GM10248 (cell line): ENCODE measurements around the gene RAD51B.
"Not testable (repeated sequence)": the region's sequence is repeated elsewhere in the genome, so short reads cannot be mapped to it uniquely, and the experiment has no call there.

Experiments
- CTCF ChIA-PET: fragments of 300-600 bp; sonication (Branson Sonifier 250); formaldehyde crosslinking; extraction: SDS; loops from one replicate; lab custom pipeline; 2021; ENCODE audit warnings: antibody characterized with exemption; lab: Yijun Ruan, JAX
- POLR2A ChIA-PET: fragments of 350-650 bp; sonication (Branson Sonifier 250); formaldehyde crosslinking; extraction: SDS; loops from one replicate; lab custom pipeline; 2020; ENCODE audit warnings: antibody characterized with exemption; lab: Yijun Ruan, JAX
- DNase-seq: peaks from one replicate; pipeline ENCODE4 v3.0.0; 2012; ENCODE audit errors: extremely low spot score
- TF ChIP-seq, protein P1 (sequence below): IDR thresholded peaks from 2 replicates; pipeline ENCODE4 v1.5.1; 2012; ENCODE audit warnings: mild to moderate bottlenecking, low read depth; ENCODE audit errors: extremely low read depth, missing control alignments, control extremely low read depth

Gene RAD51B

DNA sequence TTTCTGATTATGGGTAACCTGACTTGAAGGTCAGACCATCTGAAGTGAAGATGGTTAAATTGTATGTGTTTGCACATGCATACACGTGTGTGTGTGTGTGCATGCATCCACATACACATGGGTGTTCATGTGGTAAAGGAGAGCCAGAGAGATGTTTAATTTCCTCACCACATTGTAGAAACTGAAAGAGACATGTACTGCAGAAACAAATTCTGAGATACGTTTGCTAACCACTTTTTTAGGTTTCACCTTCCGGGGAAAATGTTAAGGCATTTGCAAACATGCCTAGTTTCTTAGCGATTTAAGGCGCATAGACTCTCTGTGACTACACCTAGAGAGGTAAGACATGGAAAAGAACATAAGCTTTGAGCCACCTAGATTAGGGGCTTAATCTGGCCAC is 362.9 kb downstream of the RAD51B start:
- CTCF ChIA-PET = interaction anchor here (0.6 kb wide), 1 partner anchor 10 kb away, joined by 3 read pairs; no protein-coding TSS in a partner anchor
- peak; percentile 46 for DNase-seq
- POLR2A ChIA-PET = no interaction called here
- TF ChIP-seq, protein P1, sequence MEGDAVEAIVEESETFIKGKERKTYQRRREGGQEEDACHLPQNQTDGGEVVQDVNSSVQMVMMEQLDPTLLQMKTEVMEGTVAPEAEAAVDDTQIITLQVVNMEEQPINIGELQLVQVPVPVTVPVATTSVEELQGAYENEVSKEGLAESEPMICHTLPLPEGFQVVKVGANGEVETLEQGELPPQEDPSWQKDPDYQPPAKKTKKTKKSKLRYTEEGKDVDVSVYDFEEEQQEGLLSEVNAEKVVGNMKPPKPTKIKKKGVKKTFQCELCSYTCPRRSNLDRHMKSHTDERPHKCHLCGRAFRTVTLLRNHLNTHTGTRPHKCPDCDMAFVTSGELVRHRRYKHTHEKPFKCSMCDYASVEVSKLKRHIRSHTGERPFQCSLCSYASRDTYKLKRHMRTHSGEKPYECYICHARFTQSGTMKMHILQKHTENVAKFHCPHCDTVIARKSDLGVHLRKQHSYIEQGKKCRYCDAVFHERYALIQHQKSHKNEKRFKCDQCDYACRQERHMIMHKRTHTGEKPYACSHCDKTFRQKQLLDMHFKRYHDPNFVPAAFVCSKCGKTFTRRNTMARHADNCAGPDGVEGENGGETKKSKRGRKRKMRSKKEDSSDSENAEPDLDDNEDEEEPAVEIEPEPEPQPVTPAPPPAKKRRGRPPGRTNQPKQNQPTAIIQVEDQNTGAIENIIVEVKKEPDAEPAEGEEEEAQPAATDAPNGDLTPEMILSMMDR = no peak

DNA sequence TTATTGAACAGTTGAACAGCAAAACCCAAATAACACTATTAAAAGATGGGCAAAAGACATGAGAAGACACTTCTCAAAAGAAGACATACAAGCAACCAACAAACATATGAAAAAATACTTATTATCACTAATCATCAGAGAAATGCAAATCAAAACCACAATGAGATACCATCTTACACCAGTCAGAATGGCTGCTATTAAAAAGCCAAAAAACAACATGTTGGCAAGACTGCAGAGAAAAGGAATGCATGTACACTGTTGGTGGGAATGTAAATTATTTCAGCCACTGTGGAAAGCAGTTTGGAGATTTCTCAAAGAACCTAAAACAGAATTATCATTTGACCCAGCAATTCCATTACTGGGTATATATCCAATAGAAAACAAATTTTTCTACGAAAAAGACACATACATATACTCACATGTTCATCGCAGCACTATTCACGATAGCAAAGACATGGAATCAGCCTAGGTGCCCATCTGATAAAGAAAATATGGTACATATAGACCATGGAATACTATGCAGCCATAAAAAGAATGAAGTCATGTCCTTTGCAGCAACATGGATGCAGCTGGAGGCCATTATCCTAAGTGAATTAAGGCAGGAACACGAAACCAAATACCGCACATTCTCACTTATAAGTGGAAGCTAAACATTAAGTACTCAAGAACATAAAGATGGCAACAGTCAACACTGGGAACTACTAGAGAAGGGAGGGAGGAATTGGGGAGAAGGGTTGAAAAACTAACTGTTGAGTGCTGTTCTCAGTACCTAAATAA is 367.1 kb downstream of the RAD51B start:
- CTCF ChIA-PET, DNase-seq, POLR2A ChIA-PET: not testable (repeated sequence)

DNA sequence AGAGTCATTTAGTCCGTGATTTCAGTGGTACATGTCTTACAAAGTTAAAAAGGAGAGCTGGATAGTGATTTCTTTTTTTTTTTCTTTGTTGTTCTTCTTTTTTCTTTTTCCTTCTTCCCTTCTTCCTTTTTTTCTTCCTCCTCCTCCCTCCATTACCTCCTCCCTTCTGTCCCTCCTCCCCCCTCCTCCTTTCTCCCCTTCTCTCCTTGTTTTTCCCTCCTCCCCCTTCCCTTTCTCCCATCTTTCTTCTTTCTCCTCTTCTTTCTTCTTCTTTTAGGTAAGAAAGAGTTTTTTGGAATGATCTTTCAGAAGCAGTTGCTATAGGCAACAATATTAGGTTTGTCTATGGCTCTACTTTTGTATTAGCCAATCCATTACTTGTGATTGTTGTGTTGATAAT is 368.6 kb downstream of the RAD51B start:
- POLR2A ChIA-PET = no interaction called here
- CTCF ChIA-PET = no interaction called here
- TF ChIP-seq, protein P1 = no peak
- DNase-seq = no peak

DNA sequence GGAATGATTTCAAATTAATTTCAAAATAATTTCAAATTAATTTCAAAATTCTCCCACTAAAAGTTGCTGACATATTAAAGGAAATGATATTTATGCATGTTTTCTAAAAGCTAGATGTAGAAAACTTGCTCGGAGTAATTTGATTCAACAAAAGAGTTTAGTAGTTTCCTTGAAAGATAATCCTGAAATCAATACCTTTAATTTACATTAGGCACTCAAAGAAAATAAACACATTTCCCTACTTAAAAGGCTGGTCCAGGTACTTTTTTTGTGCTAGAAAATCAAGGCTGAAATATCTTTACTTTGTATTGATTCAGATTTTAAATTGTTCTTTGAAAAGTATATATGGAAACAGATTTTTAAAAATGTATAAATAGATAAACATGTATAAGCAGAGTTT is 370.5 kb downstream of the RAD51B start:
- POLR2A ChIA-PET = no interaction called here
- CTCF ChIA-PET = interaction anchor here (1.0 kb wide), 1 partner anchor 12 kb away, joined by 3 read pairs; no protein-coding TSS in a partner anchor
- DNase-seq = no peak
- TF ChIP-seq, protein P1 = no peak

DNA sequence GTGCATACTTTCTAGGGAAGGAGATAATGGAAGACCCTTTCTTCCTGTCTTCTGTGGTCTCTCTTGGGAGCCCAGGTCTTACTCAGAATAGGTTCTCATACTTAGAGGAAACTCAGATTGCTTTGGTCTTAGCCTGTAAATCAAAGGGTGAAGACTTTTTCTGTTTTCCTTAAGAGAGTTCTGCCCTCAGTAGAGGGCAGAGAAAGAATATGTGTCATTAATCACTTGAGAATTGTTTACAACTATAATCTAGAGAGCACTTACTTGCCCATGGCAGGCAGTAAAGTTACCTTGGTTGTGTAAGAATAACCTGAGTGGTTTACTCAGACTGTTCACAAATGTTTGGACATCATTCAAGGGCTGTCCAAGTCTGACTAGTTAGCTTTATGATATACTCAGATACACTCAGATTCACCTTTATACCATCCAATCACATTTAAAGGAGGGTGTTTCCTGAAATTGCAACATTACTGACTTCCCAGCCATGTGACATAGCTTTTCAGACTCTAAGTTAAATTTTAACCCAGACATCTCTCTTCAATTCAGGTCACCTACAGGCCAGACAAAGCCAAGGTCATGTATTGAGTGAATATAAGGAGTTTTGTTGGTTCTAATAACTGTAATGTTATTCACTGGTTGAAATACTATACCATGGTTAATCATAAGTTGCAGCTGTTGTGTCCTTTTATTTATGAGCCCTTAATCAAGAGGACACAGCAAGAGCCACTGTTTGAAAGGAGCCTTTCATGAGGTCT is 372.2 kb downstream of the RAD51B start:
- no peak for DNase-seq
- CTCF ChIA-PET = interaction anchor here (1.4 kb wide), 2 partner anchors 9 to 12 kb away, joined by 3 to 4 read pairs; no protein-coding TSS in a partner anchor
- POLR2A ChIA-PET = no interaction called here

DNA sequence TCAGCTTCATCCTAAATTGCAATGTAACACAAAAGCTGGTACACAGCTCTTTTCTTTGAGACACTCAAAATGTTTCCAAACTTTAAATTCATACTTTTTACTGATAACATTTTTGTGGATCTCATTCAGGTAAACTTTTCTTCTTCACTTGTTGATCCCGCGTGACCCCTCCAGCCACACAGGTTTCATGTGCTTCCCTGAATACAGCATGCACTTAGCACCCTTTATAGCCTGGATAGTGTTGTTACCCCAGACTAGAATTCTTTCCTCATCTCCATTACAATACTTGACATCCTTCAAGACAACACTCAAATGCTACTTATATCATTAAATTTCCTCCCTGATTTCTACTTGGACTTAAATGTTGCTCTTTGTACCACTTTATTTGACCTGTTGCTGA is 373.4 kb downstream of the RAD51B start:
- POLR2A ChIA-PET = no interaction called here
- no peak for DNase-seq
- CTCF ChIA-PET = interaction anchor here (1.4 kb wide), 1 partner anchor 10 kb away, joined by 3 read pairs; no protein-coding TSS in a partner anchor

More for the DNA sequence above, 372.2 kb downstream of the RAD51B start:
- TF ChIP-seq, protein P1 = no peak

More for the DNA sequence above, 373.4 kb downstream of the RAD51B start:
- TF ChIP-seq, protein P1 = no peak
